Activated T-helper 1 cell treated with anti-CD3 and anti-CD28 coated beads, Interleukin-12 subunit alpha, Interleukin-12 subunit beta, Interleukin-2, Interleukin-4 antibody, amounts not matched to agents 30 ng/mL and 10 ng/mL and 1 ng/mL, durations not matched to agents 14 hours and 24 hours and 36 hours (primary cell): ENCODE data around the gene NXPH4. TPM values are rescaled to one million over a fixed set of nuclear protein-coding genes. Genes with fewer than 3 reads are reported as not detected.

Source experiments
- DNase-seq: peaks from one replicate; pipeline ENCODE4 v3.0.0; 2021; ENCODE audit warnings: low spot score
- H3K27ac Mint-ChIP-seq: one replicate; pipeline ENCODE4 v1.8.0; 2021; ENCODE audit warnings: mild to moderate bottlenecking, mixed read lengths
- H3K27me3 Mint-ChIP-seq: one replicate; pipeline ENCODE4 v1.8.0; 2022; ENCODE audit warnings: mild to moderate bottlenecking, moderate library complexity, mixed read lengths; ENCODE audit not compliant: insufficient read depth
- H3K36me3 Mint-ChIP-seq: one replicate; pipeline ENCODE4 v1.8.0; 2021; ENCODE audit warnings: low read depth, mixed read lengths
- H3K4me1 Mint-ChIP-seq: one replicate; pipeline ENCODE4 v1.8.0; 2021; ENCODE audit warnings: low read depth, mixed read lengths
- H3K4me3 Mint-ChIP-seq: one replicate; pipeline ENCODE4 v1.8.0; 2021; ENCODE audit warnings: mild to moderate bottlenecking, moderate library complexity, mixed read lengths
- H3K9me3 Mint-ChIP-seq: one replicate; pipeline ENCODE4 v1.8.0; 2021; ENCODE audit warnings: mixed read lengths
- intact Hi-C: fragments of 100-400 bp; cut with micrococcal nuclease; formaldehyde crosslinking; loops from one replicate; pipeline ENCODE4 v1.15.1; 2024
- total RNA-seq: library from RNA; stranded (reverse); gene quantifications from 2 replicates; pipeline ENCODE4 v1.2.3, GENCODE V29; 2022

NXPH4 gene
- total RNA-seq, 1 donor from 2014 or later: 0.36 TPM

GRCh38 chr12:57199191-57199590 is 17.4 kb upstream of the NXPH4 start:
- Mint-ChIP-seq H3K27ac (no peak overlapping the region), H3K4me3 (no peak overlapping the region), H3K27me3 (no peaks in the 10 kb centered on the region), H3K4me1 (no peaks in the 10 kb centered on the region), H3K9me3 (no peaks in the 10 kb centered on the region), H3K36me3 (no peaks in the 10 kb centered on the region)
- intact Hi-C loops: no loop called here
- DNase-seq: no peak

- no peak for DNase-seq
- Mint-ChIP-seq H3K9me3 (no peaks in the 10 kb centered on the region), H3K27me3 (no peaks in the 10 kb centered on the region), H3K27ac (no peak overlapping the region), H3K4me3 (no peak overlapping the region), H3K36me3 (no peaks in the 10 kb centered on the region), H3K4me1 (no peaks in the 10 kb centered on the region)
- intact Hi-C loops: no loop called here
These were observed 16.1 kb upstream of the NXPH4 start for GRCh38 chr12:57200497-57200896.

- intact Hi-C loops: no loop called here
- no peak for DNase-seq
- H3K27ac Mint-ChIP-seq: no peak overlapping the region
- no peaks in the 10 kb centered on the region for H3K36me3 Mint-ChIP-seq
- H3K9me3 Mint-ChIP-seq: no peaks in the 10 kb centered on the region
- no peak overlapping the region for H3K4me3 Mint-ChIP-seq
- no peaks in the 10 kb centered on the region for H3K27me3 Mint-ChIP-seq
- H3K4me1 Mint-ChIP-seq: no peaks in the 10 kb centered on the region
These were observed 15.4 kb upstream of the NXPH4 start for GRCh38 chr12:57201219-57201618.

GRCh38 chr12:57201631-57202030 is 15.0 kb upstream of the NXPH4 start:
- no peak overlapping the region for H3K27ac Mint-ChIP-seq
- intact Hi-C loops: no loop called here
- H3K36me3 Mint-ChIP-seq: no peaks in the 10 kb centered on the region
- H3K27me3 Mint-ChIP-seq: no peaks in the 10 kb centered on the region
- DNase-seq: no peak
- no peak overlapping the region for H3K4me3 Mint-ChIP-seq
- no peaks in the 10 kb centered on the region for H3K9me3 Mint-ChIP-seq
- no peaks in the 10 kb centered on the region for H3K4me1 Mint-ChIP-seq

- H3K27me3 Mint-ChIP-seq: no peaks in the 10 kb centered on the region
- no peaks in the 10 kb centered on the region for H3K36me3 Mint-ChIP-seq
- H3K4me3 Mint-ChIP-seq: no peak overlapping the region
- no peaks in the 10 kb centered on the region for H3K9me3 Mint-ChIP-seq
- no peak overlapping the region for H3K27ac Mint-ChIP-seq
- DNase-seq: no peak
- intact Hi-C loops: no loop called here
- no peaks in the 10 kb centered on the region for H3K4me1 Mint-ChIP-seq
These were observed 14.3 kb upstream of the NXPH4 start for GRCh38 chr12:57202321-57202720.

GRCh38 chr12:57203201-57203600 is 13.4 kb upstream of the NXPH4 start:
- Mint-ChIP-seq H3K4me1 (no peaks in the 10 kb centered on the region), H3K4me3 (no peak overlapping the region), H3K27me3 (no peaks in the 10 kb centered on the region), H3K27ac (no peak overlapping the region), H3K9me3 (no peaks in the 10 kb centered on the region), H3K36me3 (no peaks in the 10 kb centered on the region)
- intact Hi-C loops: no loop called here
- no peak for DNase-seq

GRCh38 chr12:57203791-57204190 is 12.8 kb upstream of the NXPH4 start:
- H3K9me3 Mint-ChIP-seq: no peaks in the 10 kb centered on the region

GRCh38 chr12:57204454-57204853 is 12.1 kb upstream of the NXPH4 start:
- no peaks in the 10 kb centered on the region for H3K4me1 Mint-ChIP-seq
- H3K27ac Mint-ChIP-seq: no peak overlapping the region
- intact Hi-C loops: no loop called here
- DNase-seq: no peak
- H3K9me3 Mint-ChIP-seq: no peaks in the 10 kb centered on the region
- no peaks in the 10 kb centered on the region for H3K36me3 Mint-ChIP-seq
- H3K27me3 Mint-ChIP-seq: peaks cover 2% of the 10 kb centered on the region
- no peak overlapping the region for H3K4me3 Mint-ChIP-seq

More at GRCh38 chr12:57203791-57204190, 12.8 kb upstream of the NXPH4 start:
- H3K36me3 Mint-ChIP-seq: no peaks in the 10 kb centered on the region
- intact Hi-C loops: no loop called here
- H3K4me3 Mint-ChIP-seq: no peak overlapping the region
- no peak for DNase-seq
- no peaks in the 10 kb centered on the region for H3K4me1 Mint-ChIP-seq
- H3K27me3 Mint-ChIP-seq: no peaks in the 10 kb centered on the region
- H3K27ac Mint-ChIP-seq: no peak overlapping the region

GRCh38 chr12:57205186-57205585 is 11.4 kb upstream of the NXPH4 start:
- no peak for DNase-seq
- intact Hi-C loops: no loop called here
- no peaks in the 10 kb centered on the region for H3K36me3 Mint-ChIP-seq
- no peak overlapping the region for H3K4me3 Mint-ChIP-seq
- H3K4me1 Mint-ChIP-seq: no peaks in the 10 kb centered on the region
- H3K27me3 Mint-ChIP-seq: peaks cover 2% of the 10 kb centered on the region
- H3K27ac Mint-ChIP-seq: no peak overlapping the region
- H3K9me3 Mint-ChIP-seq: no peaks in the 10 kb centered on the region

- intact Hi-C loops: no loop called here
- no peaks in the 10 kb centered on the region for H3K4me1 Mint-ChIP-seq
- H3K27me3 Mint-ChIP-seq: peaks cover 2% of the 10 kb centered on the region
- H3K9me3 Mint-ChIP-seq: no peaks in the 10 kb centered on the region
- no peak overlapping the region for H3K4me3 Mint-ChIP-seq
- DNase-seq: no peak
- H3K36me3 Mint-ChIP-seq: no peaks in the 10 kb centered on the region
- no peak overlapping the region for H3K27ac Mint-ChIP-seq
These were observed 10.7 kb upstream of the NXPH4 start for GRCh38 chr12:57205931-57206330.

GRCh38 chr12:57207731-57208630 is 8.6 kb upstream of the NXPH4 start:
- no peaks in the 10 kb centered on the region for H3K4me1 Mint-ChIP-seq
- H3K9me3 Mint-ChIP-seq: no peaks in the 10 kb centered on the region
- DNase-seq: no peak
- peaks cover 2% of the 10 kb centered on the region for H3K27me3 Mint-ChIP-seq
- H3K4me3 Mint-ChIP-seq: no peak overlapping the region
- intact Hi-C loops: no loop called here
- H3K36me3 Mint-ChIP-seq: no peaks in the 10 kb centered on the region
- H3K27ac Mint-ChIP-seq: no peak overlapping the region

GRCh38 chr12:57208631-57209282 is 7.8 kb upstream of the NXPH4 start:
- peaks cover 7% of the 10 kb centered on the region for H3K27me3 Mint-ChIP-seq
- no peaks in the 10 kb centered on the region for H3K9me3 Mint-ChIP-seq
- H3K27ac Mint-ChIP-seq: no peak overlapping the region
- H3K36me3 Mint-ChIP-seq: no peaks in the 10 kb centered on the region
- peaks cover 6% of the 10 kb centered on the region for H3K4me1 Mint-ChIP-seq
- H3K4me3 Mint-ChIP-seq: no peak overlapping the region
- intact Hi-C loops: no loop called here
- DNase-seq: no peak

GRCh38 chr12:57209916-57210315 is 6.7 kb upstream of the NXPH4 start:
- Mint-ChIP-seq H3K4me3 (no peak overlapping the region), H3K36me3 (no peaks in the 10 kb centered on the region), H3K27me3 (peaks cover 19% of the 10 kb centered on the region), H3K4me1 (peaks cover 13% of the 10 kb centered on the region), H3K9me3 (no peaks in the 10 kb centered on the region), H3K27ac (no peak overlapping the region)
- no peak for DNase-seq
- intact Hi-C loops: no loop called here
